HCT116 (cell line): ENCODE results near the gene BNC2. TPM values are rescaled to one million over a fixed set of nuclear protein-coding genes. Genes with fewer than 3 reads are reported as not detected.

Experiments
- ATAC-seq: fragments of 200-7000 bp; cut with Tn5 transposase; 2 replicates; pipeline ENCODE4 v1.9.1; 2020; ENCODE audit warnings: mild to moderate bottlenecking, moderate library complexity
- BruUV-seq: library from RNA; stranded (reverse); fragments of 400-500 nt; replicated peaks from 2 replicates; lab custom pipeline; 2021; lab: Mats Ljungman, UMichigan
- CTCF ChIA-PET: fragments of 300-600 bp; sonication (Branson Sonifier 250); formaldehyde crosslinking; loops from one replicate; lab custom pipeline; 2021; ENCODE audit warnings: antibody characterized with exemption; lab: Charles Lee
- POLR2A ChIA-PET: fragments of 300-600, 350-600 bp; sonication (Branson Sonifier 250); formaldehyde crosslinking; loops from one replicate; lab custom pipeline; 2021; ENCODE audit warnings: antibody characterized with exemption; lab: Charles Lee
- RAD21 ChIA-PET, 2 experiments: fragments of 300-600 bp; sonication (Branson Sonifier 250); formaldehyde crosslinking; loops; one replicate each; lab custom pipeline; 2023; ENCODE audit warnings: low total read pairs in 2 of 2; ENCODE audit not compliant: uncharacterized antibody in 2 of 2, unreplicated experiment in 2 of 2, low non-redundant PET in 1 of 2; lab: Charles Lee
- DNase-seq: peaks from one replicate; pipeline ENCODE4 v3.0.0-alpha.2; 2010; ENCODE audit warnings: low read depth, low spot score
- H2AFZ ChIP-seq: fragments of 200-600 bp; shearing (Covaris generic), sonication (generic); 2 replicates; pipeline ENCODE4 v1.6.1; 2017; ENCODE audit warnings: low read depth, mixed run types, mixed read lengths, antibody characterized with exemption, low read length; ENCODE audit not compliant: poor library complexity, severe bottlenecking
- H3K27ac ChIP-seq: 2 replicates; pipeline ENCODE4 v1.5.1; 2012; ENCODE audit warnings: low read depth, low read length
- H3K27me3 ChIP-seq: fragments of 200-600 bp; sonication (generic); 2 replicates; pipeline ENCODE4 v1.6.1; 2016; ENCODE audit warnings: mixed run types, low read length, mixed read lengths; ENCODE audit not compliant: insufficient read depth
- H3K36me3 ChIP-seq, 2 experiments: fragments of 200-500 bp in 1 of 2; fragments of 200-600 bp in 1 of 2; sonication (Bioruptor generic) in 1 of 2; sonication (generic) in 1 of 2; 2 replicates each; pipeline versions ENCODE4 v1.5.1 to v1.6.1; 2014 to 2016; ENCODE audit warnings: low read length in 2 of 2, inconsistent platforms in 1 of 2, mixed read lengths in 1 of 2, mixed run types in 1 of 2; ENCODE audit not compliant: insufficient read depth in 2 of 2, control insufficient read depth in 1 of 2
- H3K4me1 ChIP-seq, 2 experiments: fragments of 200-600 bp in 1 of 2; sonication (generic) in 1 of 2; 2 replicates each; pipeline versions ENCODE4 v1.5.1 to v1.6.1; 2012 to 2017; ENCODE audit warnings: low read length in 2 of 2, inconsistent platforms in 1 of 2, mild to moderate bottlenecking in 1 of 2, mixed read lengths in 1 of 2, mixed run types in 1 of 2, moderate library complexity in 1 of 2; ENCODE audit not compliant: insufficient read depth in 2 of 2, control insufficient read depth in 1 of 2
- H3K4me2 ChIP-seq: fragments of 200-600 bp; sonication (generic); 2 replicates; pipeline ENCODE4 v1.6.1; 2017; ENCODE audit warnings: mixed run types, low read length, mixed read lengths
- H3K4me3 ChIP-seq, 2 experiments: fragments of 200-600 bp in 1 of 2; sonication (generic) in 1 of 2; replicated peaks in 1 of 2; 2 replicates each; pipeline ENCODE4 v1.5.1; 2011 to 2016; ENCODE audit warnings: low read length in 2 of 2, control low read depth in 1 of 2, low read depth in 1 of 2, mild to moderate bottlenecking in 1 of 2, mixed read lengths in 1 of 2, mixed run types in 1 of 2
- H3K79me2 ChIP-seq: fragments of 200-600 bp; sonication (generic); 2 replicates; pipeline ENCODE4 v1.6.1; 2017; ENCODE audit warnings: mild to moderate bottlenecking, mixed run types, low read length, moderate library complexity, mixed read lengths; ENCODE audit not compliant: insufficient read depth
- H3K9ac ChIP-seq: fragments of 200-600 bp; sonication (generic); 2 replicates; pipeline ENCODE4 v1.6.1; 2016; ENCODE audit warnings: low read length, mixed read lengths
- H3K9me2 ChIP-seq: fragments of 200-600 bp; sonication (generic), shearing (Covaris generic); 2 replicates; pipeline ENCODE4 v1.6.1; 2017; ENCODE audit warnings: mixed run types, mild to moderate bottlenecking, moderate library complexity; ENCODE audit not compliant: insufficient read depth
- H3K9me3 ChIP-seq, 2 experiments: fragments of 200-500 bp in 1 of 2; fragments of 200-600 bp in 1 of 2; sonication (Bioruptor generic) in 1 of 2; sonication (generic) in 1 of 2; 2 replicates each; pipeline ENCODE4 v1.6.1; 2014 to 2017; ENCODE audit warnings: low read length in 2 of 2, mixed read lengths in 2 of 2, inconsistent platforms in 1 of 2, low read depth in 1 of 2, mild to moderate bottlenecking in 1 of 2, mixed run types in 1 of 2, moderate library complexity in 1 of 2; ENCODE audit not compliant: control insufficient read depth in 1 of 2, insufficient read depth in 1 of 2
- H4K20me1 ChIP-seq: fragments of 200-600 bp; sonication (generic), shearing (Covaris generic); 2 replicates; pipeline ENCODE4 v1.6.1; 2017; ENCODE audit warnings: mixed run types, mild to moderate bottlenecking, moderate library complexity; ENCODE audit not compliant: insufficient read depth
- CEBPB ChIP-seq: IDR thresholded peaks from 2 replicates; pipeline ENCODE4 v1.6.1; 2012; ENCODE audit warnings: low read depth
- ELF1 ChIP-seq: IDR thresholded peaks from 2 replicates; pipeline ENCODE4 v1.6.1; 2012; ENCODE audit warnings: low read depth, borderline replicate concordance
- EZH2 ChIP-seq: fragments of 200-600 bp; sonication (generic); IDR thresholded peaks from 2 replicates; pipeline ENCODE4 v1.6.1; 2017; ENCODE audit warnings: antibody characterized with exemption, mixed run types
- POLR2AphosphoS5 ChIP-seq: IDR thresholded peaks from 2 replicates; pipeline ENCODE4 v1.6.1; 2011; ENCODE audit warnings: mild to moderate bottlenecking, low read depth, low read length, moderate library complexity
- SIN3A ChIP-seq: IDR thresholded peaks from 2 replicates; pipeline ENCODE4 v1.6.1; 2012; ENCODE audit warnings: low read depth
- SRF ChIP-seq: IDR thresholded peaks from 2 replicates; pipeline ENCODE4 v1.6.1; 2012; ENCODE audit warnings: low read depth
- ZFX ChIP-seq: fragments of 450-650 bp; IDR thresholded peaks from 2 replicates; pipeline ENCODE4 v1.6.1; 2017
- ZNF274 ChIP-seq: fragments of 200-500 bp; sonication (Bioruptor generic); IDR thresholded peaks from 2 replicates; pipeline ENCODE4 v1.6.1; 2014; ENCODE audit warnings: mild to moderate bottlenecking, low read depth, low read length, inconsistent platforms
- intact Hi-C: fragments of 100-400 bp; cut with micrococcal nuclease; formaldehyde crosslinking; loops from 2 replicates; pipeline ENCODE4 v1.10.0; 2022
- total RNA-seq: library from RNA; stranded (reverse); gene quantifications from one replicate; pipeline ENCODE4 v1.2.1, GENCODE V29; 2021; ENCODE audit not compliant: unreplicated experiment
- TF ChIP-seq, protein P1 (sequence below): IDR thresholded peaks from 2 replicates; pipeline ENCODE4 v1.6.1; 2011; ENCODE audit warnings: mild to moderate bottlenecking, low read length, moderate library complexity; ENCODE audit not compliant: insufficient replicate concordance; ENCODE audit errors: extremely low read depth
- TF ChIP-seq, protein P2 (sequence below): IDR thresholded peaks from 2 replicates; pipeline ENCODE4 v1.6.1; 2012
- TF ChIP-seq, protein P3 (sequence below), 3 experiments: fragments of 200-600 bp in 1 of 3; sonication (generic) in 1 of 3; IDR thresholded peaks in 2 of 3; conservative IDR thresholded peaks in 1 of 3; 2 replicates each; pipeline ENCODE4 v1.5.1; 2012 to 2017; ENCODE audit warnings: low read depth in 2 of 3, low read length in 2 of 3, antibody characterized with exemption in 1 of 3, borderline replicate concordance in 1 of 3, control low read depth in 1 of 3, mild to moderate bottlenecking in 1 of 3, mixed read lengths in 1 of 3, mixed run types in 1 of 3, moderate library complexity in 1 of 3; ENCODE audit not compliant: insufficient read depth in 1 of 3
- TF ChIP-seq, protein P4 (sequence below): IDR thresholded peaks from 2 replicates; pipeline ENCODE4 v1.6.1; 2012; ENCODE audit warnings: low read depth

The BNC2 gene
- total RNA-seq, 1 experiment from 2014 or later: 0.37 TPM

DNA sequence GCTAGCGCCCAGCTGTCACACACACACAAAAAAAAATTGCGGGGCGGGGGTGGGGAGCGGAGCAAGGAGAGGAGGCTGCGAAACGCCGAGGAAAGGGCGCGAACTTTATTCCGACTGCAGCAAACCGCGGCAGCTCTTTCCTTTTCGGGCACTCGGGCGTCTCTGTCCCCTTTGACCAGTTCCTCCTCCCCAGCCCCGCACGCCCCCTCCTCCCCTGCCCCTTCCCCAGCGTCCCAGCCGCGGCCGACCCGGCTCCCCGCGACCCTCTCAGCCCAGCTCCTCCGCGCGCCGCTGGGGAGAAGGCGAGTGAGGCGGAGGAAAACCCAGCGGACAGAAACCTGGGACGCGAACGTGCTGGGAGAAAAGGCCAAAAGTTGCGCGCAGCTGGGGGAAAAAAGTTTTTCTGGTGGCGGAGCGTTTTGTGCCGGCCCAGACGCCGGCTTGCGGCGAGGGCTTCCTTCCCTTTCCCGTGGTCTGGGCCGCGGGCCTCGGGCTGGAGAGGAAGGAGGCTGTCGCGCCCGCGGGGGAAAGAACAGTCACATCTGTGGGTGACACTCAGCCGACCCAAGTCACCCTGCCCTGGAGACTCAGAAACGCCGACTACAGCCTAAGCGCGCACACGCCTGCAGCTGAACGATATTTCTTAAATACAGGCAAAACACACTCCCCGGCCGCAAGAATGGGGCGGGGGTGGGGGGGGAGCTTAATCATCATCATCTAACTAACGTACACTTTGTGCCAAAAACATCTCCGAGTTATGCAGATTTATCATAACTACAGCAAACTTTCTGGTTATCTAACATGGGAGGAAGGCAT is 1.1 kb upstream of the BNC2 start:
- TF ChIP-seq SRF (no peak), EZH2 (no peak), ELF1 (no peak), ZNF274 (no peak), SIN3A (no peak), POLR2AphosphoS5 (no peak), CEBPB (no peak), ZFX (no peak)
- TF ChIP-seq, protein P1, sequence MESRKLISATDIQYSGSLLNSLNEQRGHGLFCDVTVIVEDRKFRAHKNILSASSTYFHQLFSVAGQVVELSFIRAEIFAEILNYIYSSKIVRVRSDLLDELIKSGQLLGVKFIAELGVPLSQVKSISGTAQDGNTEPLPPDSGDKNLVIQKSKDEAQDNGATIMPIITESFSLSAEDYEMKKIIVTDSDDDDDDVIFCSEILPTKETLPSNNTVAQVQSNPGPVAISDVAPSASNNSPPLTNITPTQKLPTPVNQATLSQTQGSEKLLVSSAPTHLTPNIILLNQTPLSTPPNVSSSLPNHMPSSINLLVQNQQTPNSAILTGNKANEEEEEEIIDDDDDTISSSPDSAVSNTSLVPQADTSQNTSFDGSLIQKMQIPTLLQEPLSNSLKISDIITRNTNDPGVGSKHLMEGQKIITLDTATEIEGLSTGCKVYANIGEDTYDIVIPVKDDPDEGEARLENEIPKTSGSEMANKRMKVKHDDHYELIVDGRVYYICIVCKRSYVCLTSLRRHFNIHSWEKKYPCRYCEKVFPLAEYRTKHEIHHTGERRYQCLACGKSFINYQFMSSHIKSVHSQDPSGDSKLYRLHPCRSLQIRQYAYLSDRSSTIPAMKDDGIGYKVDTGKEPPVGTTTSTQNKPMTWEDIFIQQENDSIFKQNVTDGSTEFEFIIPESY: no peak
- TF ChIP-seq, protein P2, sequence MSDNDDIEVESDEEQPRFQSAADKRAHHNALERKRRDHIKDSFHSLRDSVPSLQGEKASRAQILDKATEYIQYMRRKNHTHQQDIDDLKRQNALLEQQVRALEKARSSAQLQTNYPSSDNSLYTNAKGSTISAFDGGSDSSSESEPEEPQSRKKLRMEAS: no peak
- TF ChIP-seq, protein P3, sequence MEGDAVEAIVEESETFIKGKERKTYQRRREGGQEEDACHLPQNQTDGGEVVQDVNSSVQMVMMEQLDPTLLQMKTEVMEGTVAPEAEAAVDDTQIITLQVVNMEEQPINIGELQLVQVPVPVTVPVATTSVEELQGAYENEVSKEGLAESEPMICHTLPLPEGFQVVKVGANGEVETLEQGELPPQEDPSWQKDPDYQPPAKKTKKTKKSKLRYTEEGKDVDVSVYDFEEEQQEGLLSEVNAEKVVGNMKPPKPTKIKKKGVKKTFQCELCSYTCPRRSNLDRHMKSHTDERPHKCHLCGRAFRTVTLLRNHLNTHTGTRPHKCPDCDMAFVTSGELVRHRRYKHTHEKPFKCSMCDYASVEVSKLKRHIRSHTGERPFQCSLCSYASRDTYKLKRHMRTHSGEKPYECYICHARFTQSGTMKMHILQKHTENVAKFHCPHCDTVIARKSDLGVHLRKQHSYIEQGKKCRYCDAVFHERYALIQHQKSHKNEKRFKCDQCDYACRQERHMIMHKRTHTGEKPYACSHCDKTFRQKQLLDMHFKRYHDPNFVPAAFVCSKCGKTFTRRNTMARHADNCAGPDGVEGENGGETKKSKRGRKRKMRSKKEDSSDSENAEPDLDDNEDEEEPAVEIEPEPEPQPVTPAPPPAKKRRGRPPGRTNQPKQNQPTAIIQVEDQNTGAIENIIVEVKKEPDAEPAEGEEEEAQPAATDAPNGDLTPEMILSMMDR (IDR thresholded peaks at IDR 0.05 in 2 of 3, conservative IDR thresholded peaks at IDR 0.05 in 1 of 3; ENCODE audit: borderline replicate concordance in 1 of 3, insufficient read depth in 1 of 3, low read depth in 2 of 3, low read length in 2 of 3): no peak
- TF ChIP-seq, protein P4, sequence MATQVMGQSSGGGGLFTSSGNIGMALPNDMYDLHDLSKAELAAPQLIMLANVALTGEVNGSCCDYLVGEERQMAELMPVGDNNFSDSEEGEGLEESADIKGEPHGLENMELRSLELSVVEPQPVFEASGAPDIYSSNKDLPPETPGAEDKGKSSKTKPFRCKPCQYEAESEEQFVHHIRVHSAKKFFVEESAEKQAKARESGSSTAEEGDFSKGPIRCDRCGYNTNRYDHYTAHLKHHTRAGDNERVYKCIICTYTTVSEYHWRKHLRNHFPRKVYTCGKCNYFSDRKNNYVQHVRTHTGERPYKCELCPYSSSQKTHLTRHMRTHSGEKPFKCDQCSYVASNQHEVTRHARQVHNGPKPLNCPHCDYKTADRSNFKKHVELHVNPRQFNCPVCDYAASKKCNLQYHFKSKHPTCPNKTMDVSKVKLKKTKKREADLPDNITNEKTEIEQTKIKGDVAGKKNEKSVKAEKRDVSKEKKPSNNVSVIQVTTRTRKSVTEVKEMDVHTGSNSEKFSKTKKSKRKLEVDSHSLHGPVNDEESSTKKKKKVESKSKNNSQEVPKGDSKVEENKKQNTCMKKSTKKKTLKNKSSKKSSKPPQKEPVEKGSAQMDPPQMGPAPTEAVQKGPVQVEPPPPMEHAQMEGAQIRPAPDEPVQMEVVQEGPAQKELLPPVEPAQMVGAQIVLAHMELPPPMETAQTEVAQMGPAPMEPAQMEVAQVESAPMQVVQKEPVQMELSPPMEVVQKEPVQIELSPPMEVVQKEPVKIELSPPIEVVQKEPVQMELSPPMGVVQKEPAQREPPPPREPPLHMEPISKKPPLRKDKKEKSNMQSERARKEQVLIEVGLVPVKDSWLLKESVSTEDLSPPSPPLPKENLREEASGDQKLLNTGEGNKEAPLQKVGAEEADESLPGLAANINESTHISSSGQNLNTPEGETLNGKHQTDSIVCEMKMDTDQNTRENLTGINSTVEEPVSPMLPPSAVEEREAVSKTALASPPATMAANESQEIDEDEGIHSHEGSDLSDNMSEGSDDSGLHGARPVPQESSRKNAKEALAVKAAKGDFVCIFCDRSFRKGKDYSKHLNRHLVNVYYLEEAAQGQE: no peak
- intact Hi-C loops: no loop called here
- no peaks in the 10 kb centered on the region for H3K4me1 ChIP-seq
- no peaks in the 10 kb centered on the region for H3K36me3 ChIP-seq
- H3K9ac ChIP-seq: no peak overlapping the region
- no peaks in the 10 kb centered on the region for H3K27me3 ChIP-seq
- no peak overlapping the region for H3K4me3 ChIP-seq
- CTCF ChIA-PET: no interaction called here
- ATAC-seq (no peak), DNase-seq (no peak)
- no peaks in the 10 kb centered on the region for H3K9me2 ChIP-seq
- RAD21 ChIA-PET: no interaction called here
- no peak overlapping the region for H2AFZ ChIP-seq
- no peak overlapping the region for H3K27ac ChIP-seq
- H3K4me2 ChIP-seq: no peak overlapping the region
- BruUV-seq: no TSS peak
- no peaks in the 10 kb centered on the region for H3K79me2 ChIP-seq
- H4K20me1 ChIP-seq: no peaks in the 10 kb centered on the region
- H3K9me3 ChIP-seq: no peaks in the 10 kb centered on the region
- POLR2A ChIA-PET: no interaction called here
